HCT116 (cell line): ENCODE results near the gene ARMC12. TPM values are rescaled to one million over a fixed set of nuclear protein-coding genes. Genes with fewer than 3 reads are reported as not detected.

Source experiments
- ATAC-seq: fragments of 200-7000 bp; cut with Tn5 transposase; 2 replicates; pipeline ENCODE4 v1.9.1; 2020; ENCODE audit warnings: mild to moderate bottlenecking, moderate library complexity
- BruUV-seq: library from RNA; stranded (reverse); fragments of 400-500 nt; replicated peaks from 2 replicates; lab custom pipeline; 2021; lab: Mats Ljungman, UMichigan
- CTCF ChIA-PET: fragments of 300-600 bp; sonication (Branson Sonifier 250); formaldehyde crosslinking; loops from one replicate; lab custom pipeline; 2021; ENCODE audit warnings: antibody characterized with exemption; lab: Charles Lee
- POLR2A ChIA-PET: fragments of 300-600, 350-600 bp; sonication (Branson Sonifier 250); formaldehyde crosslinking; loops from one replicate; lab custom pipeline; 2021; ENCODE audit warnings: antibody characterized with exemption; lab: Charles Lee
- RAD21 ChIA-PET, 2 experiments: fragments of 300-600 bp; sonication (Branson Sonifier 250); formaldehyde crosslinking; loops; one replicate each; lab custom pipeline; 2023; ENCODE audit warnings: low total read pairs in 2 of 2; ENCODE audit not compliant: uncharacterized antibody in 2 of 2, unreplicated experiment in 2 of 2, low non-redundant PET in 1 of 2; lab: Charles Lee
- DNase-seq: peaks from one replicate; pipeline ENCODE4 v3.0.0-alpha.2; 2010; ENCODE audit warnings: low read depth, low spot score
- H2AFZ ChIP-seq: fragments of 200-600 bp; shearing (Covaris generic), sonication (generic); 2 replicates; pipeline ENCODE4 v1.6.1; 2017; ENCODE audit warnings: low read depth, mixed run types, mixed read lengths, antibody characterized with exemption, low read length; ENCODE audit not compliant: poor library complexity, severe bottlenecking
- H3K27ac ChIP-seq: 2 replicates; pipeline ENCODE4 v1.5.1; 2012; ENCODE audit warnings: low read depth, low read length
- H3K27me3 ChIP-seq: fragments of 200-600 bp; sonication (generic); 2 replicates; pipeline ENCODE4 v1.6.1; 2016; ENCODE audit warnings: mixed run types, low read length, mixed read lengths; ENCODE audit not compliant: insufficient read depth
- H3K36me3 ChIP-seq, 2 experiments: fragments of 200-500 bp in 1 of 2; fragments of 200-600 bp in 1 of 2; sonication (Bioruptor generic) in 1 of 2; sonication (generic) in 1 of 2; 2 replicates each; pipeline versions ENCODE4 v1.5.1 to v1.6.1; 2014 to 2016; ENCODE audit warnings: low read length in 2 of 2, inconsistent platforms in 1 of 2, mixed read lengths in 1 of 2, mixed run types in 1 of 2; ENCODE audit not compliant: insufficient read depth in 2 of 2, control insufficient read depth in 1 of 2
- H3K4me1 ChIP-seq, 2 experiments: fragments of 200-600 bp in 1 of 2; sonication (generic) in 1 of 2; 2 replicates each; pipeline versions ENCODE4 v1.5.1 to v1.6.1; 2012 to 2017; ENCODE audit warnings: low read length in 2 of 2, inconsistent platforms in 1 of 2, mild to moderate bottlenecking in 1 of 2, mixed read lengths in 1 of 2, mixed run types in 1 of 2, moderate library complexity in 1 of 2; ENCODE audit not compliant: insufficient read depth in 2 of 2, control insufficient read depth in 1 of 2
- H3K4me2 ChIP-seq: fragments of 200-600 bp; sonication (generic); 2 replicates; pipeline ENCODE4 v1.6.1; 2017; ENCODE audit warnings: mixed run types, low read length, mixed read lengths
- H3K4me3 ChIP-seq, 2 experiments: fragments of 200-600 bp in 1 of 2; sonication (generic) in 1 of 2; replicated peaks in 1 of 2; 2 replicates each; pipeline ENCODE4 v1.5.1; 2011 to 2016; ENCODE audit warnings: low read length in 2 of 2, control low read depth in 1 of 2, low read depth in 1 of 2, mild to moderate bottlenecking in 1 of 2, mixed read lengths in 1 of 2, mixed run types in 1 of 2
- H3K79me2 ChIP-seq: fragments of 200-600 bp; sonication (generic); 2 replicates; pipeline ENCODE4 v1.6.1; 2017; ENCODE audit warnings: mild to moderate bottlenecking, mixed run types, low read length, moderate library complexity, mixed read lengths; ENCODE audit not compliant: insufficient read depth
- H3K9ac ChIP-seq: fragments of 200-600 bp; sonication (generic); 2 replicates; pipeline ENCODE4 v1.6.1; 2016; ENCODE audit warnings: low read length, mixed read lengths
- H3K9me2 ChIP-seq: fragments of 200-600 bp; sonication (generic), shearing (Covaris generic); 2 replicates; pipeline ENCODE4 v1.6.1; 2017; ENCODE audit warnings: mixed run types, mild to moderate bottlenecking, moderate library complexity; ENCODE audit not compliant: insufficient read depth
- H3K9me3 ChIP-seq, 2 experiments: fragments of 200-500 bp in 1 of 2; fragments of 200-600 bp in 1 of 2; sonication (Bioruptor generic) in 1 of 2; sonication (generic) in 1 of 2; 2 replicates each; pipeline ENCODE4 v1.6.1; 2014 to 2017; ENCODE audit warnings: low read length in 2 of 2, mixed read lengths in 2 of 2, inconsistent platforms in 1 of 2, low read depth in 1 of 2, mild to moderate bottlenecking in 1 of 2, mixed run types in 1 of 2, moderate library complexity in 1 of 2; ENCODE audit not compliant: control insufficient read depth in 1 of 2, insufficient read depth in 1 of 2
- H4K20me1 ChIP-seq: fragments of 200-600 bp; sonication (generic), shearing (Covaris generic); 2 replicates; pipeline ENCODE4 v1.6.1; 2017; ENCODE audit warnings: mixed run types, mild to moderate bottlenecking, moderate library complexity; ENCODE audit not compliant: insufficient read depth
- ATF3 ChIP-seq: IDR thresholded peaks from 2 replicates; pipeline ENCODE4 v1.6.1; 2012
- EGR1 ChIP-seq: IDR thresholded peaks from 2 replicates; pipeline ENCODE4 v1.6.1; 2012; ENCODE audit warnings: low read depth
- EZH2 ChIP-seq: fragments of 200-600 bp; sonication (generic); IDR thresholded peaks from 2 replicates; pipeline ENCODE4 v1.6.1; 2017; ENCODE audit warnings: antibody characterized with exemption, mixed run types
- FOSL1 ChIP-seq: IDR thresholded peaks from 2 replicates; pipeline ENCODE4 v1.6.1; 2012; ENCODE audit warnings: low read depth
- MAX ChIP-seq: IDR thresholded peaks from 2 replicates; pipeline ENCODE4 v1.6.1; 2012
- POLR2AphosphoS5 ChIP-seq: IDR thresholded peaks from 2 replicates; pipeline ENCODE4 v1.6.1; 2011; ENCODE audit warnings: mild to moderate bottlenecking, low read depth, low read length, moderate library complexity
- RAD21 ChIP-seq: IDR thresholded peaks from 2 replicates; pipeline ENCODE4 v1.6.1; 2012; ENCODE audit warnings: low read depth, mild to moderate bottlenecking
- REST ChIP-seq: IDR thresholded peaks from 2 replicates; pipeline ENCODE4 v1.6.1; 2012; ENCODE audit warnings: low read depth
- SIN3A ChIP-seq: IDR thresholded peaks from 2 replicates; pipeline ENCODE4 v1.6.1; 2012; ENCODE audit warnings: low read depth
- SP1 ChIP-seq: IDR thresholded peaks from 2 replicates; pipeline ENCODE4 v1.6.1; 2012; ENCODE audit warnings: low read depth
- SRF ChIP-seq: IDR thresholded peaks from 2 replicates; pipeline ENCODE4 v1.6.1; 2012; ENCODE audit warnings: low read depth
- YY1 ChIP-seq: IDR thresholded peaks from 2 replicates; pipeline ENCODE4 v1.6.1; 2011; ENCODE audit warnings: low read length, low read depth, moderate library complexity, mild to moderate bottlenecking; ENCODE audit not compliant: insufficient replicate concordance; ENCODE audit errors: extremely low read depth
- ZNF274 ChIP-seq: fragments of 200-500 bp; sonication (Bioruptor generic); IDR thresholded peaks from 2 replicates; pipeline ENCODE4 v1.6.1; 2014; ENCODE audit warnings: mild to moderate bottlenecking, low read depth, low read length, inconsistent platforms
- intact Hi-C: fragments of 100-400 bp; cut with micrococcal nuclease; formaldehyde crosslinking; loops from 2 replicates; pipeline ENCODE4 v1.10.0; 2022
- total RNA-seq: library from RNA; stranded (reverse); gene quantifications from one replicate; pipeline ENCODE4 v1.2.1, GENCODE V29; 2021; ENCODE audit not compliant: unreplicated experiment
- TF ChIP-seq, protein P1 (sequence below), 3 experiments: fragments of 200-600 bp in 1 of 3; sonication (generic) in 1 of 3; IDR thresholded peaks in 2 of 3; conservative IDR thresholded peaks in 1 of 3; 2 replicates each; pipeline ENCODE4 v1.5.1; 2012 to 2017; ENCODE audit warnings: low read depth in 2 of 3, low read length in 2 of 3, antibody characterized with exemption in 1 of 3, borderline replicate concordance in 1 of 3, control low read depth in 1 of 3, mild to moderate bottlenecking in 1 of 3, mixed read lengths in 1 of 3, mixed run types in 1 of 3, moderate library complexity in 1 of 3; ENCODE audit not compliant: insufficient read depth in 1 of 3
- TF ChIP-seq, protein P2 (sequence below): IDR thresholded peaks from 2 replicates; pipeline ENCODE4 v1.6.1; 2011; ENCODE audit warnings: mild to moderate bottlenecking, low read length, moderate library complexity; ENCODE audit not compliant: insufficient replicate concordance; ENCODE audit errors: extremely low read depth

Gene ARMC12
- total RNA-seq, 1 experiment from 2014 or later = 0.79 TPM

DNA sequence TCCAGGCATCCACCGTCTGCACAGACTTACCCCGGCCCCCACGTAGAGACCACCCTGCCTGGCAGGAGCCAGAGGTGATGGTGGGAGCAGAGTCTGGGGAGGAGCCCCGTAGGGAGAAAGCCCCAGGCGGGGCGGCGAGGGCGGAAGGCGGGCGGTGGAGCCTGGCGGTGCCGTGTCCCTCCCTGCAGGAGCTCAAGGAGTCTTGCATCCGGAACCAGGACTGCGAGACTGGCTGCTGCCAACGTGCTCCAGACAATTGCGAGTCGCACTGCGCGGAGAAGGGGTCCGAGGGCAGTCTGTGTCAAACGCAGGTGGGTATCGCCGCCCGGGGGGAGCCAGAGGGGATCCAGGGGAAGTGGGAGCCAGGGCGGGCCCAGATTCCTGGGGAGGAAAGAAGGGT is 50.0 kb downstream of the ARMC12 start:
- RAD21 ChIA-PET = no interaction called here
- no peak for TF ChIP-seq EZH2
- no peak for TF ChIP-seq SP1
- TF ChIP-seq ATF3 = no peak
- no peak for TF ChIP-seq RAD21
- no peak for TF ChIP-seq FOSL1
- TF ChIP-seq, protein P1, sequence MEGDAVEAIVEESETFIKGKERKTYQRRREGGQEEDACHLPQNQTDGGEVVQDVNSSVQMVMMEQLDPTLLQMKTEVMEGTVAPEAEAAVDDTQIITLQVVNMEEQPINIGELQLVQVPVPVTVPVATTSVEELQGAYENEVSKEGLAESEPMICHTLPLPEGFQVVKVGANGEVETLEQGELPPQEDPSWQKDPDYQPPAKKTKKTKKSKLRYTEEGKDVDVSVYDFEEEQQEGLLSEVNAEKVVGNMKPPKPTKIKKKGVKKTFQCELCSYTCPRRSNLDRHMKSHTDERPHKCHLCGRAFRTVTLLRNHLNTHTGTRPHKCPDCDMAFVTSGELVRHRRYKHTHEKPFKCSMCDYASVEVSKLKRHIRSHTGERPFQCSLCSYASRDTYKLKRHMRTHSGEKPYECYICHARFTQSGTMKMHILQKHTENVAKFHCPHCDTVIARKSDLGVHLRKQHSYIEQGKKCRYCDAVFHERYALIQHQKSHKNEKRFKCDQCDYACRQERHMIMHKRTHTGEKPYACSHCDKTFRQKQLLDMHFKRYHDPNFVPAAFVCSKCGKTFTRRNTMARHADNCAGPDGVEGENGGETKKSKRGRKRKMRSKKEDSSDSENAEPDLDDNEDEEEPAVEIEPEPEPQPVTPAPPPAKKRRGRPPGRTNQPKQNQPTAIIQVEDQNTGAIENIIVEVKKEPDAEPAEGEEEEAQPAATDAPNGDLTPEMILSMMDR (IDR thresholded peaks at IDR 0.05 in 2 of 3, conservative IDR thresholded peaks at IDR 0.05 in 1 of 3; ENCODE audit: borderline replicate concordance in 1 of 3, insufficient read depth in 1 of 3, low read depth in 2 of 3, low read length in 2 of 3) = no peak
- TF ChIP-seq, protein P2, sequence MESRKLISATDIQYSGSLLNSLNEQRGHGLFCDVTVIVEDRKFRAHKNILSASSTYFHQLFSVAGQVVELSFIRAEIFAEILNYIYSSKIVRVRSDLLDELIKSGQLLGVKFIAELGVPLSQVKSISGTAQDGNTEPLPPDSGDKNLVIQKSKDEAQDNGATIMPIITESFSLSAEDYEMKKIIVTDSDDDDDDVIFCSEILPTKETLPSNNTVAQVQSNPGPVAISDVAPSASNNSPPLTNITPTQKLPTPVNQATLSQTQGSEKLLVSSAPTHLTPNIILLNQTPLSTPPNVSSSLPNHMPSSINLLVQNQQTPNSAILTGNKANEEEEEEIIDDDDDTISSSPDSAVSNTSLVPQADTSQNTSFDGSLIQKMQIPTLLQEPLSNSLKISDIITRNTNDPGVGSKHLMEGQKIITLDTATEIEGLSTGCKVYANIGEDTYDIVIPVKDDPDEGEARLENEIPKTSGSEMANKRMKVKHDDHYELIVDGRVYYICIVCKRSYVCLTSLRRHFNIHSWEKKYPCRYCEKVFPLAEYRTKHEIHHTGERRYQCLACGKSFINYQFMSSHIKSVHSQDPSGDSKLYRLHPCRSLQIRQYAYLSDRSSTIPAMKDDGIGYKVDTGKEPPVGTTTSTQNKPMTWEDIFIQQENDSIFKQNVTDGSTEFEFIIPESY = no peak
- no peak for TF ChIP-seq YY1
- no peak for TF ChIP-seq REST
- no peak for TF ChIP-seq SIN3A
- no peak for TF ChIP-seq ZNF274
- no peak for TF ChIP-seq MAX
- TF ChIP-seq SRF = no peak
- no peak for TF ChIP-seq POLR2AphosphoS5
- TF ChIP-seq EGR1 = no peak
- BruUV-seq = no TSS peak
- Histone ChIP-seq H3K9me3 (no peaks in the 10 kb centered on the region), H3K4me2 (no peak overlapping the region), H3K9ac (no peak overlapping the region), H3K36me3 (no peaks in the 10 kb centered on the region), H3K27ac (no peak overlapping the region), H3K9me2 (no peaks in the 10 kb centered on the region), H3K4me3 (no peak overlapping the region), H3K27me3 (peaks cover 21% of the 10 kb centered on the region; the same call in 1 of the 2 replicates), H3K79me2 (no peaks in the 10 kb centered on the region), H3K4me1 (peaks cover 6 to 9% of the 10 kb centered on the region in 2 experiments; a peak in 3 of 4 replicates), H2AFZ (no peak overlapping the region), H4K20me1 (no peaks in the 10 kb centered on the region)
- CTCF ChIA-PET = no interaction called here
- POLR2A ChIA-PET = no interaction called here
- DNase-seq = no peak
- ATAC-seq = no peak
- intact Hi-C loops = no loop called here
